Measurements from ENCODE around the gene CTTNBP2.

DNA sequence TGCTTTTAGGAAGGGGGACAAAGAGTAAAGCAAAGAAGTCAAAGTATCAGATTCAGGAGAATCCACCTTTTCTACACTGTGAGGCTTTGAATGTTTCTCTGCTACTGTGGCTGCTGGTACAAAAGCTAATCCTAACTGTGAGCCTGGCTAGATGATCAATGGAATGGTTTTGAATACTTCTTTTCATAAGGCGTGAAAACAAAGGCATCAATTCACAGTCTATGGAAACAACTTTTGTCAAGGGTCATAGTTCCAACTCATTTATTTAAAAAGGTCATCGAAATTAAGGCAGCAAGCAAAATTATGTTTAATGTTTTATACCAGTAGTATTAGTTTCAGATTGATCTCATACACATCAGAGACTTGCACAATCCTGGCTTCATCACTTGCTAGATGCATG lies 118.1 kb downstream of the CTTNBP2 start:
- TF ChIP-seq CTCF (conservative IDR thresholded peaks at IDR 0.05 in 1 of 2, IDR thresholded peaks at IDR 0.05 in 1 of 2; ENCODE audit: low read depth in 1 of 2, low read length in 2 of 2) (no peak), EZH2 (IDR thresholded peaks at IDR 0.05; ENCODE audit: low read length, missing control alignments) (no peak)

Data from fibroblast of lung (primary cell).